HG02852 (cell line): ENCODE measurements around the gene BHLHE41.

Experiments
- ATAC-seq: cut with Tn5 transposase; IDR thresholded peaks from one replicate; pipeline ENCODE4 v1.9.1; 2021; ENCODE audit warnings: mild to moderate bottlenecking, moderate library complexity; ENCODE audit not compliant: unreplicated experiment

Gene BHLHE41

GRCh38 chr12:26124446-26125399 lies at the start of gene BHLHE41:
TSS of gene BHLHE41 (minus strand) at chr12:26125037. CDS start at chr12:26124779, 258 bp downstream.
- no peak for ATAC-seq

GRCh38 chr12:26172946-26173552 lies 48.2 kb upstream of the BHLHE41 start:
- ATAC-seq: no peak

GRCh38 chr12:26172539-26172938 lies 47.7 kb upstream of the BHLHE41 start:
- no peak for ATAC-seq

DNA sequence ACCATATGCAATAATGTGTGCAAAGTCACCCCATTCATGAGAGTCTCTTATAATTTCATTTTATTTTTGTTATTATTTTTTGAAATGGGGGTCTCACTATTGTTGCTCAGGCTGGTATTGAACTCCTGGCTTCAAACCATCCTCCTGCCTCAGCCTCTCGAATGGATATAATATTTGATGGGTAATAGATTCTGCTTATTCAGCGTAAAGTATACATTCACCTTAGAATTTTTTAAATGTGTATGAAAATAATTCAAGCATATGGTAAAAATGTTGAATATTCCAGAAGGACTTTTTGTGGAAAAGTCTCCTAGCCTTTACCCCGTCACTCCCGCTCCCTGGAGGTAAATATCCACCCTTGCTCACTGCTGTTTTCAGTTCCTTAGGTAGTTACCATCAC lies 47.2 kb upstream of the BHLHE41 start:
- no peak for ATAC-seq

DNA sequence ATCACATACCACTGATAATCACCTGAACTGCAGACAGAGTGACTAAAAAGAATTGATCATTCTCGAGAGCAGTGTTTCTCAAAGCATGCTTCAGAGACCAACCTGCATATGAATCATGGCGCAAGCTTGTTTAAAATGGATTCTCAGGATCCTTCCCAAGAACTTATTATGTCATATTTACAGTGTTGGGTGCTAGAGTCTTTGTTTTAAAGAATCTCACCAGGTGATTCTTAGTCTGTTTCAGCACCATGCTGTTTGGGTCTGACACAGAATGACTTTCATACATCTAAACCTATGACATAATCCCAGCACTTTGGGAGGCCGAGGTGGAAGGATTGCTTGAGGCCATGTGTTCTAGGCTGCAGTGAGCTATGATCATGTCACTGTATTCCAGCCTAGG lies 39.3 kb upstream of the BHLHE41 start:
- no peak for ATAC-seq

DNA sequence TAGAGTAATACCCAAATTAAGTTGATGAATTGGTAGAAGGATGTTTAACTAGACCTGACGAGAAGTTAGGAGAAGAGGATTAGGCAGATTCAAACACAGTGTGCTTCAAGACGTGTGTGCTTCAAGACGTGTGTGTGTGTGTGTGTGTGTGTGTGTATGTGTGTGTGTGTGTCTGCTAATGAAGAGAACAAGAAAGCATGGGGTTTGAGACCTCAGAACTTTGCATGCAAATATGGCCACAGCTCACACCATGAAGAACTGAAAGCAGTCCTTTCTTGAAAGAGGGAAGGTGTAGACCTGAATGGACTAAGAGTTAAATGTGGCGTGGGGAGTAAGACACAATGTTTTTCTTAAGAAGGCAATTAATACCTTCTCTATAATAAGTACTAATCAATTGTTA lies 38.1 kb upstream of the BHLHE41 start:
- peak; percentile 90 for ATAC-seq

DNA sequence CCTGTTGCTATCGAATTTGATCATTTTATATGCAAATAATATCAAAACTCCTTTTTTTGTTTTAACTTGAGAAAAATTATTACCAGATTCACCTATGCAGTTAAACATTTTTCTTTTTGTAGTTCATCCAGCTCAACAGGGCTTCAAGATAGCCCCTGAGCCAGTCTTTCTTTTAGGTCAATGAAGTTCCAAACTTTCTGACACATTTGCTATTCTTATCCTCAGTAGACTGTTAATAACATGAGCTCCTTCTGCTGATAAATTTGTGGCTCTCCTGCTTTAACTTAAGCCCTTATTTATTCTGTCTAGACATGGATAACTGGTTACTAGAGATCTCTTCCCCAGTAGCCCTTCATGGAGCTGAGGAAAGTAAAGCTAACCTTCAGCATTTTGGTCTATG lies 37.3 kb upstream of the BHLHE41 start:
- no peak for ATAC-seq

DNA sequence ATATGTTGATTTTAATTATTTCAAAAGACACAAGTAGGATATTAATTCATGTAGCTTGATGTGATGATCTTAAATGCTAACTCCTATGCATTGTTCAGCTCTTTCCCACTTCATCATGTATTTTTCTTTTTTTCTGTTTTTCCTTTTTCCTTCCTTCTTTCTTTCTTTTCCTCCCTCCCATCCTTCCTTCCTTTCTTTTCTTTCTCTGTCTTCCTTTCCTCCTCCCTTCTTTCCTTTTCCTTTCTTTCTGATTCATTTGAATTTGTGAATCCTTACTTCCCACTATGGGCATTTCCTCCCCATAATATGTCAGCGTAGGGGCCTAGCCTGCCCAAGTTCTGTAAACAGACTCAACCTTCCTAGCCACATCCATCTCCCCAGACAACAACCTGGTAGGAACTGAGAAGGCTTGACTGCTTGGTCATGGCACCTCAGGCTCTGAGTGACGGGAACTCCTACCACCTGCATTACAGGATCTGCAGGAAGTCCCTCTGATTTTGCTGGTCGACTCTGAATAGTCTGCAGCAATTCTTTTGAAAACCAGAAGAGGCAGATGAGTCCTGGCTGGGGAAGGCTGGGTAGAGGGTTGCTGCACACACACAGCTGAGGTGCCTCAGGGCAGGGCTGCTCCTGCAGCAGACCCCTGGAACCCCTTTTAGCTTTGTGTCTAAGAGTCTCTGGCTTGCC lies 33.4 kb upstream of the BHLHE41 start:
- ATAC-seq: no peak

DNA sequence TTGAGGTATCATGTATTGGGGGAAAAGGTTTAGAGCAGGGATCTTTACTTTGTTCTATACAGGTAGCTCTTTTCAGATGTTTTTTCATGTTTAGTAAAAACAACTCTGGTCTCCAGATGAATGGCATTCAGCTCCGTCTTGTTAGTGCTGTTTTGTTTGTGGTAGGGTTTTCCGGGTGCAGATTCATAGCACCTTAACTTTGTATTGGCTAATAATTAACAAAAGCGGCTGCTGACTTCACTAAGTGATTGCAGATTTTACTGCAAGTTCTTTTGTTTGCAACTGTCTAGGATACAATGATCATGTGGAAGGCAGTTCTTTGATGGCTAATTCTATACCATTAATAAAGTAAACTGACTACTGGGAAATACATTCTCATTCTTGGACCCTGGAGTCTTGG lies 32.2 kb upstream of the BHLHE41 start:
- ATAC-seq: peak; percentile 3

GRCh38 chr12:26156201-26156871 lies 31.5 kb upstream of the BHLHE41 start:
- ATAC-seq: peak; percentile 89

GRCh38 chr12:26153421-26154154 lies 28.8 kb upstream of the BHLHE41 start:
- ATAC-seq: no peak

GRCh38 chr12:26152507-26153102 lies 27.8 kb upstream of the BHLHE41 start:
- ATAC-seq: no peak

DNA sequence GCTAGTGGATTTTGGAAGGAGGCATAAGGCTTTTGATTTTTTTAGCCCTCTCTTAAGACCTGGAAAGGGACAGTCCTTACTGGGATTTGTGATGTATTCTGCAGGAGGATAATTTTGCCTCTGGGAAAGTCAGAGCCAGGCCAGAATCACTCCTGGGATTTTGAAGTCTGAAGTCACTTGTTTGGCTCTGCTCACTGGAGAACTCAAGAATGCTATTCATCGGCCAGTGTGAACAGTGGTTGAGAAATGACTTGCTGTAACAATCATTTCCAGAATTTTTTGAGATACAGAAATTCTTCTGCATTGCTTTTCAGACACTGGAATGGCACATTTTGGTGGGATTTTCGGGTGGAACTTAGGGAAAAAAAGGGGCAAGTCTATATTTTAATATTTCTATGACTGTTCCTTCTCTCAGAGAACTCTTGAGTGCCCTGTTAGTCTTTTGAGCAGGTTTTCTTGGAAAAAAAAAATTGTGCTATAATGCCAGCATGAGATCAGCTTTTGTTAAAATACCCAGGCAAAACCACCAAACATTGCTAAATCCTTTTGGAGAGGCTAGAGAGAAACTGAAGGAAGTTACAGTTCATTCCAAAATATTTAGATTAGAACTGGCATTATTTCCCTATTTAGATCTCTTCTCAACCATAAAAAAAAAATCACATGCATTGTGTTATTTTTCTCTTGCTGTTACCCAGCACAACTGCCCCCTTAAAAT lies 26.1 kb upstream of the BHLHE41 start:
- ATAC-seq: no peak

GRCh38 chr12:26149968-26150500 lies 25.2 kb upstream of the BHLHE41 start:
- no peak for ATAC-seq

DNA sequence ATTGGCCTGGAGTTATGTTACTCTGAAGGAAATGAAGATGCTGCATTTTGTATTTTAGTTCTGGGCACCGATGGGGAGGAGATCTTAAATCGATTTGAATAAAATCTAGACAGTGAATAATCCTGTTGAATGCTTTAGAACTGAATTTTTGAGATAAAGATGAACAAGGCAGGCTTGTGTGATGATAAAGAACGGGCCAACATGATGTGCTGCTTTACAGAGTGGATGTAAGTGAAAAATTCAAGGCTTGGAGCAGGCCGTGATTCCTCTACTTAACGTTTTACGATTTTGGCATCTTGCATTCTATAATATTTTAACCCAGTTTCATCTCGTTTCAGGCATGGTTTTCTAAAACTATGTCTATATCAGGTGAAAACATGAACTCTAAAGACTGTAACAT lies 23.5 kb upstream of the BHLHE41 start:
- no peak for ATAC-seq

GRCh38 chr12:26143291-26143690 lies 18.5 kb upstream of the BHLHE41 start:
- no peak for ATAC-seq

GRCh38 chr12:26138860-26139259 lies 14.0 kb upstream of the BHLHE41 start:
- ATAC-seq: no peak

- ATAC-seq: no peak
These were observed 11.9 kb upstream of the BHLHE41 start for GRCh38 chr12:26136688-26137087.

DNA sequence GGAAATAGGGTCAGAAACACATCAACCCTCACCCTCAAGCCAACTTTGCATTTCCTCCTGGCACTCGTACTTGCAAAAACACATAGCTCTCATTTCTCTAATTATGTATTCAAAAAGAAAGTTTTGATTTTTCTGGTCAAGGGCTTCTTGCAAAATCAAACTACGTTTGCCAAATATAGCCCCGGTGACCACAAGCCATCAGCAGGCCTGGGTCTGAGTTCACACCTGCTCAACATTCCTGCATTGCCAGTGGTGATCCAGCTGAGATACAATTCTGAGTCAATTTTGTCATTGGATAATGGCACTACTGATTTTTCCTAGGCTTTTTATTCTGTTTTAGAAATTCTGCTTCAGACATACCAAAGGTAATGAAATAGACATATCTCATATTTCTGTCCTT lies 10.7 kb upstream of the BHLHE41 start:
- ATAC-seq: no peak
